IMR-90 (cell line): ENCODE measurements around the gene SLC12A6. TPM values are rescaled to one million over a fixed set of nuclear protein-coding genes. Genes with fewer than 3 reads are reported as not detected.

Source experiments
- ATAC-seq: fragments of 200-7000 bp; cut with Tn5 transposase; 2 replicates; pipeline ENCODE4 v1.9.1; 2020; ENCODE audit warnings: low read depth, mild to moderate bottlenecking, moderate library complexity
- BruUV-seq: library from RNA; stranded (reverse); fragments of 400-500 nt; replicated peaks from 2 replicates; lab custom pipeline; 2021; lab: Mats Ljungman, UMichigan
- CTCF ChIA-PET: fragments of 300-600 bp; formaldehyde crosslinking; extraction: SDS; loops from one replicate; lab custom pipeline; 2021; ENCODE audit warnings: antibody characterized with exemption; lab: Yijun Ruan, JAX
- POLR2A ChIA-PET: fragments of 300-600 bp; sonication (Branson Sonifier 250); formaldehyde crosslinking; loops from one replicate; lab custom pipeline; 2022; ENCODE audit warnings: antibody characterized with exemption; ENCODE audit not compliant: unreplicated experiment; lab: Charles Lee
- DNase-seq: peaks from one replicate; pipeline ENCODE4 v3.0.0; 2013
- H2AFZ ChIP-seq: replicated peaks from 2 replicates; pipeline ENCODE3; 2013; ENCODE audit warnings: low read length, mild to moderate bottlenecking; ENCODE audit not compliant: poor library complexity
- H2AK5ac ChIP-seq: 2 replicates; pipeline ENCODE4 v1.6.1; 2013; ENCODE audit warnings: low read depth, low read length, inconsistent platforms
- H2AK9ac ChIP-seq: replicated peaks from 2 replicates; pipeline ENCODE3; 2013; ENCODE audit warnings: mild to moderate bottlenecking, low read depth, low read length, moderate library complexity; ENCODE audit not compliant: poor library complexity
- H2BK120ac ChIP-seq: 2 replicates; pipeline ENCODE4 v1.6.1; 2013; ENCODE audit warnings: low read depth, low read length, inconsistent platforms
- H2BK15ac ChIP-seq: 3 replicates; pipeline ENCODE4 v1.6.1; 2013; ENCODE audit warnings: low read depth, low read length, inconsistent platforms
- H2BK20ac ChIP-seq: 2 replicates; pipeline ENCODE4 v1.6.1; 2013; ENCODE audit warnings: low read depth, mild to moderate bottlenecking, inconsistent platforms, low read length, moderate library complexity
- H2BK5ac ChIP-seq: 2 replicates; pipeline ENCODE4 v1.6.1; 2013; ENCODE audit warnings: mild to moderate bottlenecking, low read depth, low read length, inconsistent platforms; ENCODE audit not compliant: poor library complexity, severe bottlenecking
- H3K14ac ChIP-seq: replicated peaks from 2 replicates; pipeline ENCODE4 v1.6.1; 2013; ENCODE audit warnings: low read depth, low read length, inconsistent platforms
- H3K18ac ChIP-seq: 2 replicates; pipeline ENCODE4 v1.6.1; 2013; ENCODE audit warnings: low read depth, low read length, control low read depth
- H3K23ac ChIP-seq: 2 replicates; pipeline ENCODE4 v1.6.1; 2013; ENCODE audit warnings: low read depth, low read length, inconsistent platforms
- H3K27ac ChIP-seq: 2 replicates; pipeline ENCODE4 v1.5.1; 2013; ENCODE audit warnings: mild to moderate bottlenecking, control low read depth, low read length; ENCODE audit not compliant: insufficient read depth
- H3K27me3 ChIP-seq: 2 replicates; pipeline ENCODE4 v1.6.1; 2013; ENCODE audit warnings: low read length; ENCODE audit not compliant: control insufficient read depth, insufficient read depth
- H3K36me3 ChIP-seq: 2 replicates; pipeline ENCODE4 v1.6.1; 2013; ENCODE audit warnings: low read length, mixed read lengths; ENCODE audit not compliant: control insufficient read depth, insufficient read depth
- H3K4ac ChIP-seq: 2 replicates; pipeline ENCODE4 v1.6.1; 2013; ENCODE audit warnings: low read depth, low read length, inconsistent platforms
- H3K4me1 ChIP-seq: 2 replicates; pipeline ENCODE4 v1.6.1; 2013; ENCODE audit warnings: low read length, mixed read lengths; ENCODE audit not compliant: control insufficient read depth, insufficient read depth
- H3K4me2 ChIP-seq: 2 replicates; pipeline ENCODE4 v1.6.1; 2013; ENCODE audit warnings: low read depth, mild to moderate bottlenecking, control low read depth, low read length, moderate library complexity
- H3K4me3 ChIP-seq: 2 replicates; pipeline ENCODE4 v1.5.1; 2013; ENCODE audit warnings: low read depth, mild to moderate bottlenecking, control low read depth, low read length, moderate library complexity; ENCODE audit not compliant: insufficient read depth
- H3K56ac ChIP-seq: 2 replicates; pipeline ENCODE4 v1.6.1; 2013; ENCODE audit warnings: low read length, inconsistent platforms; ENCODE audit not compliant: insufficient read depth; ENCODE audit errors: extremely low read depth
- H3K79me1 ChIP-seq, 2 experiments: 2 replicates each; pipeline ENCODE4 v1.6.1; 2013; ENCODE audit warnings: low read length in 2 of 2, inconsistent platforms in 1 of 2, low read depth in 1 of 2
- H3K9ac ChIP-seq: 2 replicates; pipeline ENCODE4 v1.6.1; 2013; ENCODE audit warnings: low read depth, low read length, control low read depth
- H3K9me1 ChIP-seq: 2 replicates; pipeline ENCODE4 v1.6.1; 2013; ENCODE audit warnings: low read length, inconsistent platforms; ENCODE audit not compliant: insufficient read depth
- H3K9me3 ChIP-seq: 2 replicates; pipeline ENCODE4 v1.6.1; 2013; ENCODE audit warnings: low read length; ENCODE audit not compliant: control insufficient read depth, insufficient read depth
- H4K20me1 ChIP-seq: 2 replicates; pipeline ENCODE4 v1.6.1; 2013; ENCODE audit warnings: low read length, inconsistent platforms; ENCODE audit not compliant: insufficient read depth
- H4K5ac ChIP-seq: 2 replicates; pipeline ENCODE4 v1.6.1; 2013; ENCODE audit warnings: mild to moderate bottlenecking, low read depth, low read length, control low read depth
- H4K8ac ChIP-seq, 2 experiments: 2 replicates each; pipeline ENCODE4 v1.6.1; 2013; ENCODE audit warnings: low read depth in 2 of 2, low read length in 2 of 2, control low read depth in 1 of 2, inconsistent platforms in 1 of 2
- H4K91ac ChIP-seq: 2 replicates; pipeline ENCODE4 v1.6.1; 2013; ENCODE audit warnings: low read depth, low read length, inconsistent platforms; ENCODE audit not compliant: insufficient read depth
- CEBPB ChIP-seq: IDR thresholded peaks from 2 replicates; pipeline ENCODE4 v1.6.1; 2012; ENCODE audit warnings: low read depth, low read length, improper control_type of control experiment
- MAFK ChIP-seq: IDR thresholded peaks from 2 replicates; pipeline ENCODE4 v1.6.1; 2012; ENCODE audit warnings: low read depth, low read length, improper control_type of control experiment
- MAZ ChIP-seq: IDR thresholded peaks from 2 replicates; pipeline ENCODE4 v1.6.1; 2012; ENCODE audit warnings: low read depth, mild to moderate bottlenecking, low read length, improper control_type of control experiment, moderate library complexity, borderline replicate concordance
- MXI1 ChIP-seq: IDR thresholded peaks from 2 replicates; pipeline ENCODE4 v1.6.1; 2012; ENCODE audit warnings: low read depth, mild to moderate bottlenecking, low read length, moderate library complexity, borderline replicate concordance
- RAD21 ChIP-seq: IDR thresholded peaks from 2 replicates; pipeline ENCODE4 v1.6.1; 2012; ENCODE audit warnings: low read length, improper control_type of control experiment
- WGBS, 2 experiments: methylation state at CpG; one replicate each; pipeline versions ENCODE4 v1.1.5 to v1.1.7; 2013; ENCODE audit warnings: missing lambda C conversion rate in 2 of 2; ENCODE audit not compliant: insufficient read length in 1 of 2; ENCODE audit errors: extremely low coverage in 2 of 2; 5-methylcytosine and 5-hydroxymethylcytosine counted together
- dilution Hi-C: fragments of 300-500 bp; cut with HindIII; formaldehyde crosslinking; loops from one replicate; pipeline ENCODE4 v1.14.3; 2018; ENCODE audit warnings: low sequenced_read_pairs; ENCODE audit not compliant: unreplicated experiment
- in situ Hi-C: fragments of 300-500 bp; cut with MboI; formaldehyde crosslinking; loops from 3 replicates; pipeline ENCODE4 v1.14.3; 2019; ENCODE audit warnings: low sequenced_read_pairs, inconsistent platforms, mixed read lengths
- intact Hi-C: fragments of 100-400 bp; cut with micrococcal nuclease; formaldehyde crosslinking; loops from 2 replicates; pipeline ENCODE4 v1.10.0; 2022
- polyA plus RNA-seq, 3 experiments: library from polyadenylated mRNA; depleted of rRNA; stranded (reverse); fragments of >200 nt; gene quantifications; 2 replicates each; pipeline ENCODE4 v1.2.3, GENCODE V29; 2012; ENCODE audit warnings: low replicate concordance in 1 of 3
- total RNA-seq: library from RNA; depleted of rRNA; stranded (reverse); fragments of >200 nt; gene quantifications from 2 replicates; pipeline ENCODE4 v1.2.3, GENCODE V29; 2012

SLC12A6 gene
- total and polyA plus RNA-seq, 2 of the 4 experiments (the other 2 are of a cell fraction) = 7.7 to 10.2 TPM

GRCh38 chr15:34242331-34242710, 95.3 kb downstream of the SLC12A6 start:
- Histone ChIP-seq H2BK20ac (no peak overlapping the region), H2AK5ac (no peak overlapping the region), H3K4me2 (no peak overlapping the region), H3K27me3 (no peaks in the 10 kb centered on the region), H3K9me1 (peaks cover 10% of the 10 kb centered on the region), H3K4ac (no peak overlapping the region), H3K56ac (no peak overlapping the region), H4K20me1 (no peaks in the 10 kb centered on the region), H2AK9ac (no peak overlapping the region), H2BK5ac (no peak overlapping the region), H3K14ac (no peak overlapping the region), H3K18ac (no peak overlapping the region), H3K9me3 (no peaks in the 10 kb centered on the region), H4K5ac (no peak overlapping the region), H2BK120ac (no peak overlapping the region), H3K4me3 (no peak overlapping the region), H2AFZ (no peak overlapping the region), H3K79me1 (peaks cover 2 to 8% of the 10 kb centered on the region in 2 experiments; a peak in 2 of 4 replicates), H3K4me1 (peaks cover 4% of the 10 kb centered on the region), H3K23ac (no peak overlapping the region), H3K36me3 (no peaks in the 10 kb centered on the region), H3K9ac (no peak overlapping the region), H4K8ac (no peak overlapping the region), H4K91ac (no peak overlapping the region), H2BK15ac (no peak overlapping the region), H3K27ac (no peak overlapping the region)
- ATAC-seq = no peak
- in situ Hi-C loops (loop anchor here (25.0 kb wide), 1 partner anchor 345 kb away; the partner anchor contains the start of gene GOLGA8B), dilution Hi-C loops (no loop called here), intact Hi-C loops (no loop called here)
- BruUV-seq = no TSS peak
- ChIA-PET CTCF (interaction anchor here (0.8 to 1.5 kb wide), 3 partner anchors 27 to 110 kb away, joined by 3 to 5 read pairs (median 3); no protein-coding TSS in a partner anchor), POLR2A (no interaction called here)
- WGBS, 2 experiments = no CpG with 5 or more reads among the region's 4 CpGs
- TF ChIP-seq CEBPB (no peak), MAFK (no peak), RAD21 (no peak), MXI1 (no peak), MAZ (no peak)
- no peak for DNase-seq
